ENCODE data around the gene FBXO31. TPM values are rescaled to one million over a fixed set of nuclear protein-coding genes. Genes with fewer than 3 reads are reported as not detected.

The FBXO31 gene
- total and polyA plus RNA-seq, 2 of the 13 experiments (the other 11 are each of a cell fraction or from before 2014, with no cell fraction given) = 92.4 to 101 TPM

GRCh38 chr16:87383505-87384161 is at the start of gene FBXO31 (continued):
- TF ChIP-seq DMAP1 (CRISPR knock-in tag; IDR thresholded peaks at IDR 0.05) (no peak; the same call in 1 of the 2 replicates), JUN (CRISPR knock-in tag; IDR thresholded peaks at IDR 0.05) (peak; percentile 67; the same call in 1 of the 2 replicates), PRDM10 (CRISPR knock-in tag; IDR thresholded peaks at IDR 0.05; ENCODE audit: low read depth) (peak; percentile 79), GMEB2 (CRISPR knock-in tag; IDR thresholded peaks at IDR 0.05; ENCODE audit: low read depth) (peak; percentile 77), GABPA (IDR thresholded peaks at IDR 0.05; ENCODE audit: low read depth, low read length) (no peak), GABPA (CRISPR knock-in tag; IDR thresholded peaks at IDR 0.05; ENCODE audit: low read depth) (peak; percentile 76), KDM5B (CRISPR knock-in tag; IDR thresholded peaks at IDR 0.05; ENCODE audit: borderline replicate concordance) (peak; percentile 91; the same call in 1 of the 2 replicates), ZNF354B (CRISPR knock-in tag; IDR thresholded peaks at IDR 0.05) (no peak), ZNF530 (CRISPR knock-in tag; IDR thresholded peaks at IDR 0.05; ENCODE audit: low read depth) (no peak), ZNF75D (CRISPR knock-in tag; IDR thresholded peaks at IDR 0.05; ENCODE audit: borderline replicate concordance) (no peak), RELA (CRISPR knock-in tag; IDR thresholded peaks at IDR 0.05) (no peak), ZMAT5 (CRISPR knock-in tag; IDR thresholded peaks at IDR 0.05; ENCODE audit: borderline replicate concordance, low read depth) (no peak), ATF6 (CRISPR knock-in tag; conservative IDR thresholded peaks at IDR 0.05) (no peak; the same call in 1 of the 2 replicates), ZMYM2 (CRISPR knock-in tag; IDR thresholded peaks at IDR 0.05) (no peak), NFIC (IDR thresholded peaks at IDR 0.05; ENCODE audit: low read length) (no peak)

Measured in HepG2 (cell line).